H1 (cell line): ENCODE results near the gene SBNO2. TPM values are rescaled to one million over a fixed set of nuclear protein-coding genes. Genes with fewer than 3 reads are reported as not detected.

Experiments used
- CTCF ChIA-PET: fragments of 300-600 bp; sonication (Branson Sonifier 250); formaldehyde crosslinking; loops from one replicate; lab custom pipeline; 2021; ENCODE audit not compliant: partially characterized antibody; lab: Charles Lee
- POLR2A ChIA-PET: fragments of 300-600 bp; sonication (Branson Sonifier 250); formaldehyde crosslinking; loops from one replicate; lab custom pipeline; 2021; ENCODE audit warnings: inconsistent platforms; ENCODE audit not compliant: partially characterized antibody; lab: Charles Lee
- DNase-seq, 2 experiments: peaks; one replicate each; pipeline versions ENCODE4 v3.0.0 to v3.0.0-alpha.2; 2010 to 2022; ENCODE audit warnings: low spot score in 2 of 2, low read depth in 1 of 2, mixed read lengths in 1 of 2
- FAIRE-seq: peaks from 2 replicates; lab custom pipeline; 2011; peaks lifted over from hg19 to GRCh38; lab: Jason Lieb, UNC
- H2AFZ ChIP-seq: 2 replicates; pipeline ENCODE4 v1.8.1; 2012; ENCODE audit warnings: low read length, inconsistent platforms
- H2AK5ac ChIP-seq: 2 replicates; pipeline ENCODE4 v1.6.1; 2013; ENCODE audit warnings: low read depth, low read length
- H2BK120ac ChIP-seq: replicated peaks from 2 replicates; pipeline ENCODE3; 2013; ENCODE audit warnings: low read depth, low read length, inconsistent platforms
- H2BK12ac ChIP-seq: 2 replicates; pipeline ENCODE4 v1.6.1; 2013; ENCODE audit warnings: low read depth, low read length
- H2BK15ac ChIP-seq: 2 replicates; pipeline ENCODE4 v1.6.1; 2013; ENCODE audit warnings: low read length
- H2BK20ac ChIP-seq: 2 replicates; pipeline ENCODE4 v1.6.1; 2013; ENCODE audit warnings: low read length
- H2BK5ac ChIP-seq: 2 replicates; pipeline ENCODE4 v1.6.1; 2013; ENCODE audit warnings: low read depth, low read length
- H3K14ac ChIP-seq: 2 replicates; pipeline ENCODE4 v1.6.1; 2013; ENCODE audit warnings: inconsistent platforms; ENCODE audit not compliant: insufficient read length
- H3K18ac ChIP-seq: 2 replicates; pipeline ENCODE4 v1.6.1; 2013; ENCODE audit warnings: low read length; ENCODE audit errors: extremely low read depth
- H3K23ac ChIP-seq: 2 replicates; pipeline ENCODE4 v1.6.1; 2013; ENCODE audit warnings: inconsistent platforms; ENCODE audit not compliant: insufficient read length
- H3K23me2 ChIP-seq: 2 replicates; pipeline ENCODE4 v1.6.1; 2013; ENCODE audit warnings: low read depth, low read length
- H3K27ac ChIP-seq: 2 replicates; pipeline ENCODE4 v1.6.1; 2011; ENCODE audit warnings: low read depth, low read length, inconsistent platforms
- H3K27me3 ChIP-seq, 4 experiments: replicated peaks in 1 of 4; 1 replicate in 1 of 4; 2 replicates in 3 of 4; pipeline versions ENCODE4 v1.6.1 to v1.8.1; 2011 to 2013; ENCODE audit warnings: low read length in 3 of 4, mild to moderate bottlenecking in 3 of 4, inconsistent platforms in 2 of 4, mixed read lengths in 2 of 4, moderate library complexity in 1 of 4; ENCODE audit not compliant: control insufficient read depth in 3 of 4, insufficient read depth in 3 of 4; ENCODE audit errors: extremely low read depth in 1 of 4
- H3K36me3 ChIP-seq, 4 experiments: 2 replicates each; pipeline versions ENCODE4 v1.6.1 to v1.8.1; 2011 to 2013; ENCODE audit warnings: mild to moderate bottlenecking in 4 of 4, low read length in 3 of 4, moderate library complexity in 2 of 4, control low read depth in 1 of 4, inconsistent platforms in 1 of 4; ENCODE audit not compliant: insufficient read depth in 4 of 4, control insufficient read depth in 2 of 4
- H3K4ac ChIP-seq: replicated peaks from 2 replicates; pipeline ENCODE3; 2013; ENCODE audit warnings: low read length, low read depth, mixed read lengths, inconsistent platforms; ENCODE audit not compliant: insufficient read length
- H3K4me1 ChIP-seq, 4 experiments: replicated peaks in 1 of 4; 1 replicate in 1 of 4; 2 replicates in 3 of 4; pipeline versions ENCODE4 v1.6.1 to v1.8.1; 2011 to 2013; ENCODE audit warnings: low read length in 3 of 4, inconsistent platforms in 2 of 4, mixed read lengths in 1 of 4; ENCODE audit not compliant: insufficient read depth in 4 of 4, control insufficient read depth in 3 of 4
- H3K4me2 ChIP-seq, 2 experiments: 2 replicates each; pipeline versions ENCODE4 v1.6.1 to v1.8.1; 2011 to 2013; ENCODE audit warnings: low read depth in 2 of 2, low read length in 2 of 2, control low read depth in 1 of 2, inconsistent platforms in 1 of 2, mild to moderate bottlenecking in 1 of 2; ENCODE audit not compliant: insufficient read depth in 1 of 2
- H3K4me3 ChIP-seq, 4 experiments: fragments of 200-600, 300-600 bp in 1 of 4; sonication (generic), shearing (Covaris generic), sonication (Bioruptor Twin) in 1 of 4; 2 replicates each; pipeline versions ENCODE4 v1.5.1 to v1.8.1; 2011 to 2016; ENCODE audit warnings: low read length in 4 of 4, low read depth in 3 of 4, control low read depth in 2 of 4, inconsistent platforms in 2 of 4, mild to moderate bottlenecking in 2 of 4, mixed read lengths in 1 of 4, moderate library complexity in 1 of 4; ENCODE audit not compliant: insufficient read depth in 2 of 4; ENCODE audit errors: extremely low read depth in 1 of 4
- H3K56ac ChIP-seq: replicated peaks from 2 replicates; pipeline ENCODE3; 2013; ENCODE audit warnings: low read depth, mild to moderate bottlenecking, mixed read lengths, low read length, inconsistent platforms; ENCODE audit not compliant: insufficient read length
- H3K79me1 ChIP-seq: 2 replicates; pipeline ENCODE4 v1.6.1; 2013; ENCODE audit warnings: low read depth, low read length, control low read depth
- H3K79me2 ChIP-seq, 2 experiments: 2 replicates each; pipeline versions ENCODE4 v1.6.1 to v1.8.1; 2012 to 2013; ENCODE audit warnings: low read length in 2 of 2, mild to moderate bottlenecking in 2 of 2, inconsistent platforms in 1 of 2; ENCODE audit not compliant: insufficient read depth in 2 of 2, control insufficient read depth in 1 of 2
- H3K9ac ChIP-seq, 4 experiments: replicated peaks in 1 of 4; 1 replicate in 1 of 4; 2 replicates in 3 of 4; pipeline versions ENCODE4 v1.6.1 to v1.8.1; 2011 to 2013; ENCODE audit warnings: low read depth in 3 of 4, low read length in 3 of 4, control low read depth in 2 of 4, mild to moderate bottlenecking in 2 of 4, moderate library complexity in 2 of 4, inconsistent platforms in 1 of 4; ENCODE audit errors: extremely low read depth in 1 of 4
- H3K9me3 ChIP-seq, 2 experiments: 2 replicates each; pipeline versions ENCODE4 v1.6.1 to v1.8.1; 2012 to 2013; ENCODE audit warnings: mild to moderate bottlenecking in 2 of 2, moderate library complexity in 2 of 2, control low read depth in 1 of 2, inconsistent platforms in 1 of 2, low read depth in 1 of 2, low read length in 1 of 2, mixed read lengths in 1 of 2; ENCODE audit not compliant: insufficient read depth in 2 of 2
- H4K20me1 ChIP-seq, 2 experiments: replicated peaks in 1 of 2; 2 replicates each; pipeline versions ENCODE3 to v1.8.1; 2011 to 2013; ENCODE audit warnings: inconsistent platforms in 2 of 2, low read length in 2 of 2, mild to moderate bottlenecking in 1 of 2; ENCODE audit not compliant: insufficient read depth in 2 of 2, control insufficient read depth in 1 of 2
- H4K5ac ChIP-seq: 2 replicates; pipeline ENCODE4 v1.6.1; 2013; ENCODE audit warnings: low read length, low read depth, mixed read lengths, inconsistent platforms; ENCODE audit not compliant: insufficient read length
- H4K8ac ChIP-seq: 2 replicates; pipeline ENCODE4 v1.8.0; 2013; ENCODE audit warnings: mild to moderate bottlenecking, moderate library complexity, low read length, inconsistent platforms; ENCODE audit not compliant: insufficient read depth; ENCODE audit errors: extremely low read depth
- H4K91ac ChIP-seq: replicated peaks from 2 replicates; pipeline ENCODE3; 2013; ENCODE audit warnings: low read length, mixed read lengths, inconsistent platforms; ENCODE audit not compliant: insufficient read length
- ATF2 ChIP-seq: IDR thresholded peaks from 2 replicates; pipeline ENCODE4 v1.6.1; 2012; ENCODE audit warnings: low read length, inconsistent platforms
- BRCA1 ChIP-seq: IDR thresholded peaks from 2 replicates; pipeline ENCODE4 v1.6.1; 2012; ENCODE audit warnings: low read depth, low read length, improper control_type of control experiment
- CHD1 ChIP-seq: IDR thresholded peaks from 2 replicates; pipeline ENCODE4 v1.6.1; 2012; ENCODE audit warnings: low read depth, low read length, improper control_type of control experiment
- CHD2 ChIP-seq: IDR thresholded peaks from 2 replicates; pipeline ENCODE4 v1.6.1; 2012; ENCODE audit warnings: low read length, improper control_type of control experiment
- CREB1 ChIP-seq: IDR thresholded peaks from 2 replicates; pipeline ENCODE4 v1.6.1; 2012; ENCODE audit warnings: inconsistent platforms
- MAFK ChIP-seq: IDR thresholded peaks from 2 replicates; pipeline ENCODE4 v1.6.1; 2012; ENCODE audit warnings: low read depth, mild to moderate bottlenecking, improper control_type of control experiment, low read length
- RBBP5 ChIP-seq: IDR thresholded peaks from 2 replicates; pipeline ENCODE4 v1.7.1; 2012; ENCODE audit warnings: low read depth, mild to moderate bottlenecking, inconsistent platforms, low read length, moderate library complexity, borderline replicate concordance
- RNF2 ChIP-seq: fragments of 200-900, 300-1000 bp; sonication (generic); IDR thresholded peaks from 2 replicates; pipeline ENCODE4 v1.7.1; 2016; ENCODE audit warnings: borderline replicate concordance, low read depth, mild to moderate bottlenecking, antibody characterized with exemption, low read length; ENCODE audit not compliant: poor library complexity, severe bottlenecking; ENCODE audit errors: missing control alignments
- SIX5 ChIP-seq: IDR thresholded peaks from 2 replicates; pipeline ENCODE4 v1.6.1; 2011; ENCODE audit warnings: mild to moderate bottlenecking, low read depth, low read length
- SP1 ChIP-seq: IDR thresholded peaks from 2 replicates; pipeline ENCODE4 v1.6.1; 2011; ENCODE audit warnings: low read depth, low read length
- TBP ChIP-seq: IDR thresholded peaks from 2 replicates; pipeline ENCODE4 v1.6.1; 2011; ENCODE audit warnings: low read depth, low read length, improper control_type of control experiment
- TEAD4 ChIP-seq: IDR thresholded peaks from 2 replicates; pipeline ENCODE4 v1.6.1; 2012; ENCODE audit warnings: low read depth, low read length, inconsistent platforms, mixed read lengths
- YY1 ChIP-seq: IDR thresholded peaks from 2 replicates; pipeline ENCODE4 v1.6.1; 2011; ENCODE audit warnings: low read depth, mild to moderate bottlenecking, low read length
- ZNF274 ChIP-seq: IDR thresholded peaks from 2 replicates; pipeline ENCODE4 v1.7.0; 2012; ENCODE audit warnings: low read length, borderline replicate concordance; ENCODE audit errors: extremely low read depth
- whole genome bisulfite sequencing, 2 experiments: shearing (Covaris generic) in 1 of 2; methylation state at CpG; one replicate each; pipeline versions ENCODE4 v1.1.6 to v1.1.7; 2013 to 2015; ENCODE audit warnings: low lambda C conversion rate in 2 of 2, mixed read lengths in 2 of 2, inconsistent platforms in 1 of 2, low coverage in 1 of 2, missing lambda C conversion rate in 1 of 2; ENCODE audit not compliant: insufficient replicate concordance in 2 of 2, insufficient coverage in 1 of 2, insufficient read length in 1 of 2; ENCODE audit errors: extremely low coverage in 1 of 2, missing lambda C conversion rate in 1 of 2; 5-methylcytosine and 5-hydroxymethylcytosine counted together
- polyA plus RNA-seq, 7 experiments: library from polyadenylated mRNA; depleted of rRNA in 3 of 7; stranded (reverse) in 5 of 7; unstranded in 2 of 7; fragments of >200 nt in 5 of 7; fragments of 200-250 nt in 2 of 7; gene quantifications; 1 replicate in 5 of 7; 2 replicates in 1 of 7; 4 replicates in 1 of 7; pipeline versions ENCODE4 v1.2.1 to v1.2.3, GENCODE V29; 2011 to 2013; ENCODE audit warnings: missing spikeins in 2 of 7, mixed read lengths in 2 of 7
- total RNA-seq: library from RNA; stranded (reverse); fragmentation: NEBNext Ultra II Directional; extraction: Animal tissue kit (Norgen Biotek cat#: 25700); gene quantifications from 2 replicates; pipeline ENCODE4 v1.2.1, GENCODE V29; 2021

The SBNO2 gene
- total and polyA plus RNA-seq, 2 of the 8 experiments (the other 6 are each of a cell fraction or from before 2014, with no cell fraction given): 12.2 to 31.4 TPM

- no peaks in the 10 kb centered on the region for H3K4me1 ChIP-seq
- no peak overlapping the region for H2BK15ac ChIP-seq
- H3K79me1 ChIP-seq: no peaks in the 10 kb centered on the region
- H2AK5ac ChIP-seq: no peak overlapping the region
- no peak overlapping the region for H3K4ac ChIP-seq
- H3K36me3 ChIP-seq: no peaks in the 10 kb centered on the region
- FAIRE-seq: no peak
- no peak overlapping the region for H2BK12ac ChIP-seq
- H3K4me2 ChIP-seq: no peak overlapping the region
- no peaks in the 10 kb centered on the region for H3K27me3 ChIP-seq
- H3K23me2 ChIP-seq: no peaks in the 10 kb centered on the region; the same call in 1 of the 2 replicates
- 95% methylated on average over 10 of the region's 10 CpGs; no CpG with 5 or more reads in 1 of the 2 experiments for WGBS, 2 experiments
- H4K5ac ChIP-seq: no peak overlapping the region
- no peak overlapping the region for H3K23ac ChIP-seq
- no peak overlapping the region for H4K91ac ChIP-seq
- H2BK20ac ChIP-seq: no peak overlapping the region
- ChIA-PET CTCF (interaction anchor here (0.6 to 3.3 kb wide), 13 partner anchors 8 to 466 kb away, joined by 3 to 19 read pairs (median 3); no protein-coding TSS in a partner anchor), POLR2A (interaction anchor here (0.6 to 2.0 kb wide), 8 partner anchors 8 to 173 kb away, joined by 3 to 7 read pairs (median 4); partner anchors contain the start of genes CIRBP and CNN2)
- H2BK5ac ChIP-seq: no peak overlapping the region
- no peak overlapping the region for H3K18ac ChIP-seq
- H3K14ac ChIP-seq: no peak overlapping the region
- H3K56ac ChIP-seq: no peak overlapping the region
- no peak overlapping the region for H2AFZ ChIP-seq
- no peaks in the 10 kb centered on the region for H3K79me2 ChIP-seq
- H3K27ac ChIP-seq: no peak overlapping the region
- no peak for DNase-seq
- no peaks in the 10 kb centered on the region for H3K9me3 ChIP-seq
- H2BK120ac ChIP-seq: no peak overlapping the region
- no peak overlapping the region for H4K8ac ChIP-seq
- no peak overlapping the region for H3K4me3 ChIP-seq
- no peak overlapping the region for H3K9ac ChIP-seq
- H4K20me1 ChIP-seq: no peaks in the 10 kb centered on the region
- no peak for TF ChIP-seq TBP
- TF ChIP-seq RNF2: no peak
- TF ChIP-seq SIX5: no peak
- TF ChIP-seq SP1: no peak
- TF ChIP-seq MAFK: no peak
- no peak for TF ChIP-seq ZNF274
- TF ChIP-seq ATF2: no peak
- no peak for TF ChIP-seq CHD1
- no peak for TF ChIP-seq TEAD4
- no peak for TF ChIP-seq RBBP5
- TF ChIP-seq CREB1: no peak
- no peak for TF ChIP-seq CHD2
- TF ChIP-seq BRCA1: no peak
- no peak for TF ChIP-seq YY1
These were observed 25.5 kb upstream of the SBNO2 start for GRCh38 chr19:1199531-1199930.
